ENCODE data around the gene COL9A3. TPM values are rescaled to one million over a fixed set of nuclear protein-coding genes. Genes with fewer than 3 reads are reported as not detected.
"Not testable (repeated sequence)": the region's sequence is repeated elsewhere in the genome, so short reads cannot be mapped to it uniquely, and the experiment has no call there.

The COL9A3 gene
- polyA plus RNA-seq, 1 donor from 2014 or later = 3.1 TPM

DNA sequence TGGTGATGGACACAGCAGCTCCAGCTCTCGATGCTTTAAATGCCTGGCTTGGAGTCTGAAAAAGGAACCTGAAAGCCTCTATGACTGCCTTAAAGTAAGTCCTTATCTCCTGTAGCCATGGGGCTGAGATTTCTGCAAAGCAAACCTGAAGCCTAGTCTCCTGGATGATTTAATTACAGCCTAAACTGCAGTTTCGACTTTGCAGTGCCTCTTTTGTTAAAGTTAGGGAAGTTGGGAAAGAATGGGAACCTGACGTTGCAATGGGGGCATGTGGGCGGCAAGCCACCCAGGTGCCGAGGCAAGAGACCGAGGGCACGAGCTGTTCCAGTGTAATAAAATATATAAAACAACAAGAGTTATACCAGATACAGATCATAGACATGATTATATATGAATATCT, 56.4 kb downstream of the COL9A3 start:
- no peak for TF ChIP-seq EZH2 (IDR thresholded peaks at IDR 0.05; ENCODE audit: borderline replicate concordance, insufficient read depth, low read length, poor library complexity, severe bottlenecking)
- TF ChIP-seq POLR2AphosphoS5 (IDR thresholded peaks at IDR 0.05) = no peak
- no peak for TF ChIP-seq RAD21 (conservative IDR thresholded peaks at IDR 0.05)
- TF ChIP-seq MXI1 (conservative IDR thresholded peaks at IDR 0.05; ENCODE audit: poor library complexity, severe bottlenecking) = no peak
- no peak for TF ChIP-seq REST (IDR thresholded peaks at IDR 0.05; ENCODE audit: borderline replicate concordance)
- no peak for TF ChIP-seq SMC3 (conservative IDR thresholded peaks at IDR 0.05; ENCODE audit: poor library complexity)
- TF ChIP-seq TAF1 (IDR thresholded peaks at IDR 0.05; ENCODE audit: low read depth) = no peak
- TF ChIP-seq, protein P1, sequence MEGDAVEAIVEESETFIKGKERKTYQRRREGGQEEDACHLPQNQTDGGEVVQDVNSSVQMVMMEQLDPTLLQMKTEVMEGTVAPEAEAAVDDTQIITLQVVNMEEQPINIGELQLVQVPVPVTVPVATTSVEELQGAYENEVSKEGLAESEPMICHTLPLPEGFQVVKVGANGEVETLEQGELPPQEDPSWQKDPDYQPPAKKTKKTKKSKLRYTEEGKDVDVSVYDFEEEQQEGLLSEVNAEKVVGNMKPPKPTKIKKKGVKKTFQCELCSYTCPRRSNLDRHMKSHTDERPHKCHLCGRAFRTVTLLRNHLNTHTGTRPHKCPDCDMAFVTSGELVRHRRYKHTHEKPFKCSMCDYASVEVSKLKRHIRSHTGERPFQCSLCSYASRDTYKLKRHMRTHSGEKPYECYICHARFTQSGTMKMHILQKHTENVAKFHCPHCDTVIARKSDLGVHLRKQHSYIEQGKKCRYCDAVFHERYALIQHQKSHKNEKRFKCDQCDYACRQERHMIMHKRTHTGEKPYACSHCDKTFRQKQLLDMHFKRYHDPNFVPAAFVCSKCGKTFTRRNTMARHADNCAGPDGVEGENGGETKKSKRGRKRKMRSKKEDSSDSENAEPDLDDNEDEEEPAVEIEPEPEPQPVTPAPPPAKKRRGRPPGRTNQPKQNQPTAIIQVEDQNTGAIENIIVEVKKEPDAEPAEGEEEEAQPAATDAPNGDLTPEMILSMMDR (IDR thresholded peaks at IDR 0.05; ENCODE audit: poor library complexity, severe bottlenecking) = no peak
- no peak for TF ChIP-seq EP300 (conservative IDR thresholded peaks at IDR 0.05; ENCODE audit: poor library complexity, severe bottlenecking)
- no peak overlapping the region for H3K27ac ChIP-seq (ENCODE audit: low read length)
- H3F3A ChIP-seq (ENCODE audit: insufficient read depth, low read length, poor library complexity, severe bottlenecking) = no peaks in the 10 kb centered on the region

DNA sequence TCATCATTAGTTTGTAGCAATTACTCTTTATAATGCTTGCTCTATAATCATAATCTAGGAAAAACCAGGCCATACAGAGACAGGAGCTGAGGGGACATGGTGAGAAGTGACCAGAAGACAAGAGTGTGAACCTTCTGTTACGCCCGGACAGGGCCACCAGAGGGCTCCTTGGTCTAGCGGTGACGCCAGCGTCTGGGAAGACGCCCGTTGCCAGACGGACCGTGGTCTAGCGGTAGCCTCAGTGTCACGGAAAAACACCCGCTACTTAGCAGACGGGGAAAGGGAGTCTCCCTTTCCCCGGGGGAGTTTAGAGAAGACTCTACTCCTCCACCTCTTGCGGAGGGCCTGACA, 56.8 kb downstream of the COL9A3 start:
- H3K36me3 ChIP-seq (ENCODE audit: insufficient read depth, low read length); H4K20me1 ChIP-seq (ENCODE audit: insufficient read depth); H3K79me2 ChIP-seq (replicated peaks; ENCODE audit: insufficient read depth, low read length); H3K27ac ChIP-seq (ENCODE audit: low read length); H3K4me2 ChIP-seq (ENCODE audit: low read length); H2AFZ ChIP-seq (ENCODE audit: low read depth, low read length); H3K9me2 ChIP-seq (ENCODE audit: insufficient read depth, low read length); H3K9me3 ChIP-seq (ENCODE audit: low read length); H3K4me3 ChIP-seq (ENCODE audit: low read length); H3K27me3 ChIP-seq (ENCODE audit: insufficient read depth, low read depth, low read length); H3K9ac ChIP-seq (ENCODE audit: low read length); H3F3A ChIP-seq (ENCODE audit: insufficient read depth, low read length, poor library complexity, severe bottlenecking): not testable (repeated sequence)
- peak; percentile 9 for TF ChIP-seq RAD21 (conservative IDR thresholded peaks at IDR 0.05)
- TF ChIP-seq, protein P1 (IDR thresholded peaks at IDR 0.05; ENCODE audit: poor library complexity, severe bottlenecking) = peak; percentile 14

More for the DNA sequence above, 56.4 kb downstream of the COL9A3 start:
- Histone ChIP-seq H3K9me3 (ENCODE audit: low read length) (no peaks in the 10 kb centered on the region), H4K20me1 (ENCODE audit: insufficient read depth) (no peaks in the 10 kb centered on the region), H3K4me2 (ENCODE audit: low read length) (no peak overlapping the region), H2AFZ (ENCODE audit: low read depth, low read length) (no peak overlapping the region), H3K27me3 (ENCODE audit: insufficient read depth, low read depth, low read length) (no peaks in the 10 kb centered on the region), H3K9me2 (ENCODE audit: insufficient read depth, low read length) (no peaks in the 10 kb centered on the region), H3K79me2 (replicated peaks; ENCODE audit: insufficient read depth, low read length) (no peaks in the 10 kb centered on the region), H3K9ac (ENCODE audit: low read length) (no peak overlapping the region), H3K4me3 (ENCODE audit: low read length) (no peak overlapping the region), H3K36me3 (ENCODE audit: insufficient read depth, low read length) (no peaks in the 10 kb centered on the region)

All from neural cell (in vitro differentiated cells).